GOT3 (cell line): ENCODE measurements around the gene GSTCD.
"Not testable (repeated sequence)": the region's sequence is repeated elsewhere in the genome, so short reads cannot be mapped to it uniquely, and the experiment has no call there.

Experiments
- DNase-seq: peaks from one replicate; lab custom pipeline; 2025; ENCODE audit warnings: mixed read lengths; lab: John Stamatoyannopoulos, UW

The GSTCD gene

DNA sequence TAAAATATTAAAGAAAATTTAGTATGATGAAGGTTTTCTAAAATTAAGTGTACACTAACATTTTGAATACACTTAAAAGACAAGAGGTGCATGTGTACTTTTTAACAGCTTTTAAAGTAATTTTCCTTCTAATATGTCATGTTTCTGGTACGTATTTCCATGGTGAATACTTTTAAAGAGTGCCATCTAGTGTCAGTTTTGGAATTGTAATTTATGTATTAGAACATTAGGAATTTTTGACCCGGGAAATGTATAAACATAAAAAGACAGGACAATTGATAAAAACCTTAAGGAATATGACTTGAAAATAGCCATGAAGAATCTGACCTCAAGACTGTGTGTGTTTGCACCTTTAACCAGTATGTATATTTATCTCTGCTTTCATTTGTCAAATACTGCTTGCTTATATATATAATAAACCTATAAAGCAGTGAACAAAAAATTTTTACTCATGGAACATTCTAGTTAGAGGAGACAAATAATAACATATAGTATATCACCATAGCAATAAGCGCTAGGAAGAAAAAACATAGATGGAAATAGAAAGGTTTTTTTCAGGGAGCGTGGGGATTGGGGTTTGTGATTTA lies 7.2 kb downstream of the GSTCD start:
- no peak for DNase-seq

DNA sequence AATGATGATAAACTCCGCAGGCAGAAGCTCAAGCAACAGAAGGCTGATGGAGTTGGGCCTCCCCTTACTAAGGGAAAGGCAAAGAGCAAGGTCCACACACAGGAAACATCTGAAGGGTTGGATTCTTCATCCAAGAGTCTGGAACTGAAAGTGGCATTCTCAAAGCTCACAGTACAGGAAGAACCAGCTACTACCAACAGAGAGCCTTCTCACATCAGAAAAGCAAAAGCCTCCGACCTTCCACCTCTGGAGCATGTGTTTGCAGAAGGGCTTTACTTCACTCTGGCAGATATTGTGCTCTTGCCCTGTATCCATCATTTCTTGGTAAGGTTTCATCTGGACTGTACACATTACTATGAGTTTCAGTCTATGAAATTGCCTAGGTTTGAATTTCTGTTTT lies 10.6 kb downstream of the GSTCD start:
- no peak for DNase-seq

DNA sequence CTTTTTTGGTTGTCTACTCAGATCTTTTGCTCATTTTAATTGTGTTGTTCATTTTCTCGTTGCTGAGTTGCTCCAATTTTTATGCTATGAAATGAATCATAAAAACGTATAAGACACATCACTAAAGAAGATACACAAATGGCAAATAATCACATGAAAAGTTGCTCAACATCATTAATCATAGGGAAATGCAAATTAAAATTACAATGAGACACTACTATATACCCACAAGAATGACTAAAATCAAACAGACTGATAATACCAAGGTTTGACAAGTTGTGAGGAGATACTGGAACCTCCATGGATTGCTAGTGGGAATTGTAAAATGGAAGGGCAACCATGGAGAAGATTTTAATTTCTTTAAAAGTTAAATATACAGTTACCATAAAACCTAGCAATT lies 17.0 kb downstream of the GSTCD start:
- DNase-seq = no peak

DNA sequence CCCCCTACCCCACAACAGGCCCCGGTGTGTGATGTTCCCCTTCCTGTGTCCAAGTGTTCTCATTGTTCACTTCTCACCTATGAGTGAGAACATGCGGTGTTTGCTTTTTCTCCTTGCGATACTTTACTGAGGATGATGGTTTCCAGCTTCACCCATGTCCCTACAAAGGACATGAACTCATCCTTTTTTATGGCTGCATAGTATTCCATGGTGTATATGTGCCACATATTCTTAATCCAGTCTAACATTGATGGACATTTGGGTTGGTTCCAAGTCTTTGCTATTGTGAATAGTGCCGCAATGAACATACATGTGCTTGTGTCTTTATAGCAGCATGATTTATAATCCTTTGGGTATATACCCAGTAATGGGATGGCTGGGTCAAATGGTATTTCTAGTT lies 21.3 kb downstream of the GSTCD start:
- DNase-seq = not testable (repeated sequence)

DNA sequence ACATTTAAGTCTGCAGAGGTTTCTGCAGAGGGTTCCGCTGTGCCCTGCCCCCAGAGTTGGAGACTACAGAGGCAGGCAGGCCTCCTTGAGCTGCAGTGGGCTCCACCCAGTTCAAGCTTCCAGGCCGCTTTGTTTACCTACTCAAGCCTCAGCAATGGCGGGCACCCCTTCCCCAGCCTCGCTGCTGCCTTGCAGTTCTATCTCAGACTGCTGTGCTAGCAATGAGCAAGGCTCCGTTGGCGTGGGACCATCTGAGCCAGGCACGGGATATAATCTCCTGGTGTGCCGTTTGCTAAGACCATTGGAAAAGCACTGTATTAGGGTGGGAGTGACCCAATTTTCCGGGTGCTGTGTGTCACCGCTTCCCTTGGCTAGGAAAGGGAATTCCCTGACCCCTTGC lies 26.6 kb downstream of the GSTCD start:
- not testable (repeated sequence) for DNase-seq

DNA sequence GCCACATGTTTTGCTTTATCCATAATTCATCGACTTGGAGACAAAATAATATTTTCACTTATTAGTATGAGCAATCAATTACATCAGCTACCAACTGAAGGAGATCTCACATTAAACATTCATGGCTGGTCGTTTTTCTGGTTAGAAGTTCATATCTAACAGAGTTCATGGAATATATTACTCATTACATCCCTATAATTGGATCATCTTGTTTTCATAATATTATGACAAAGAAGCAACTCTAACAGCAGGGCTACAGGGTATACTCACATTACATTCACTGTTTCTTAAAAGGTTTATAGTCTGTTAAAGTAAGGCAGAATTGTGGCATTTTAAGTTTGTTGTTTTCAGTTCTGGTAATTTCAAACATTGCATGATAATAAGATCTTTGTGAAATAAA lies 33.0 kb downstream of the GSTCD start:
- no peak for DNase-seq

DNA sequence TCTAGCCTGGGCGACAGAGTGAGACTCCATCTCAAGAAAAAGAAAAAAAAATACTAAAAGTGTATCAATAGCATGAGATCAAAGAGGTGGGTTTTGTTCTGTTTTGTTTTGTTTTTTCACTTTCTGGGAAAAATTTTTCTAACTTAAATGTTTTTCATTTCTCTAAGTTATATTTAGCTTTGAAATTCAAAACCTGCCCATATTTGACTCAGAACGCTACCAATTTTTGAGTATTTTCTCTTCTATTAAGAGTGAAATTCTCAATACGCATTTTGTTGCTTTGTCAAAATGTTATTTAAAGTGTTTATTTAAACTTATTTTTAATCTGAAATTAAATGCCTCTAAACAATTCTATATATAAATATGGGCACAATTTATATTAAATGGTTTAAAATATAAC lies 39.6 kb downstream of the GSTCD start:
- DNase-seq = no peak

DNA sequence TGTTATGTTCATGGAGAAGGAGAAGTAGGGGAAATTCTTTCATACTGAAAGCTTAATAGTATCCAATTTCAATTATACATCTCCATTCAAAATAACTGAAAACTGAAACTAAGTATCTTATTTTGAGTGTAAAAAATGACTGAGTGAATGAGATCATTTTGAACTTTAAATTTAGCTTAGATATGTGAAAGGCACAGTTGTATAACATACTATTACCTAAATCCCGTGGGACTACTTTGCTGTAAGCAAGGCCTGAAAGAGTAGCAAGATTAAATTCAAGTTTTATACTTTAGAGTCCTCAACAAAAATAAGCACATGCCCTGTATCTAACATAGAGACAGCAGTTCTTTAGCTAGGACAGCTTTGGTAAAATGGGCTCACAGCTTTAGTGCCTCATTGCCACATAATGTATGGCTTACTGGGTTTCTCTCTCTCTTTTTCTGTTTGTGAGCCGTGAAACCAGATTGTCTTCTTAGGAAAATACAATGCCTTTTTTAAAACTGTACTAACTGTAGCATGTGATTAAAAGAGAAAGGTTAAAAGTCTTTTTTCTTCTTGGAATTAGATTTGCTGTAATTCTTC lies 43.2 kb downstream of the GSTCD start:
- DNase-seq = no peak

DNA sequence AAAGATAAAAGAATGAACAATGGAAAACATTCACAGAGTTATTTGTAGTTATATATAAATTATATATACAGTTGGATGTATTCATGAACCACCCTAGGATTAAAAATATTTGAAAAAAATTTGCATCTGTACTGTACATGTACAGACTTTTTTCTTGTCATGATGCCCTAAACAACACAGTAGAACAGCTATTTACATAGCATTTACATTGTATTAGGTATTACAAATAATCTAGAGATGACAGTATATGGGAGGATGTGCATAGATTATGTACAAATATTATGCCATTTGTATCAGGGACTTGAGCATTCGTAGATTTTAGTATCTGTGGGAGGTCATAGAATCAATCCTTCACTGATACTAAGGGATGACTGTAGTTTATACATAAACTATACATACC lies 44.8 kb downstream of the GSTCD start:
- no peak for DNase-seq

DNA sequence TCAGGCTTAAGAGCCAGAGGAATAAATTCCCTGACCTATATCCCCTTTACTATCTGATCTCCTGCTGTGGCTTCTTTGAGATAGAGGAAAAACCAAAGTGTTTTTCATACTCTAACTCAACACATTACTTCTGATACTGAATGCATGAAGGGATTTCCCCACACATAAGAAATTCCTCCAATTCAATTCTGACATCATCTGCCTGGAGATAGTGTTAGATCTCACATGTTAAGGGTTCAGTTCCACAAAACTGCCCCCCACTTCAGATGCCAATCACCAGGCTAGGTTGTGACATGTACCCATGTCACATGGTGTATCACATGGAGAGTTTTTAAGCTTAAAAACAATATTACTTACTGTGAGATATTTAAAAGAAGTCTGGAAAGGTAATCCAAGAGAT lies 46.8 kb downstream of the GSTCD start:
- DNase-seq = no peak

DNA sequence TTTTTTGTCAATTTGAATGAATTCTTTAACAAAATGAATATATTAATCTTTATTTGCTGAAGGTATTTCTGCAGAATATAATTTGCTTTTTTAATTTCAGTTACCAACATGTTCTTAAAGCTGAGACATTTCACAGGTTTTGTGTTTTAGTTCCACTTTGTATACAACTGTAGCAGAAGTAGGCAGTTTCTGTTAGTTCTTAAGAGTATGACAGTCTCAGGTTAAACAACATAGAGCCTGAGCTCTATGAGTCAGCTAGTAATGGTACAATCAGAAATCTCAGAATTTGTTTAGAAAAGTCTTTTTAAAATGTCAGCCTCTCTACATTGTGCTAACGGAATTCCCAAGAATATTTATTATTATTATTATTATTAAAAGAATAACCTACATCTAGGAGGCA lies 50.4 kb downstream of the GSTCD start:
- no peak for DNase-seq

DNA sequence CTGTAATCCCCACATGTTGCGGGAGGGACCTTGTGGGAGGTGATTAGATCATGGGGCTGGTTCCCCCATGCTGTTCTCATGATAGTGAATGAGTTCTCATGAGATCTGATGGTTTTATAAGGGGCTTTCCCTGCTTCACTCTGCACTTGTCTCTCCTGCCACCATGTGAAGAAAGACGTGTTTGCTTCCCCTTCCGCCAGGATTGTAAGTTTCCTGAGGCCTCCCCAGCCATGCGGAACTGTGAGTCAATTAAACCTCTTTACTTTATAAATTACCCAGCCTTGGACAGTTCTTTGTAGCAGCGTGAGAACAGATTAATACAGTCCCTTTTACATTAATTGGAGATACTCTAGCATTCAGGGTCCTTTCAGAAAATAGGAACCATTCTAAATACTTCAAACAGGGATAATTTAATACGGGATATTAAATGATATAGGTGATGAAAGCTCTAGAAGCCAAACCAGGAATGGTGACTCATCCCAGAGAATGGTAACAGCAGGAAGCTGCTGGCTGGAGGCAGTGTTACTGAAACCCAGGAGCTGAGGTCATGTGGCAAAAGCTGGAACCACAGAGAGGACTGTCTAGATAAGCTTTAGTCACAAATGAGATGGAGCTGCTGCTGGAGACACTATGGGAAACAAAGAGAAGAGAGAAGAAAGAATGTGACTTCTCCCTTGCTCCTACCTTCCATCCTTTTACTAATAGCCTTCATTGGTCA lies 57.3 kb downstream of the GSTCD start:
- DNase-seq = no peak

DNA sequence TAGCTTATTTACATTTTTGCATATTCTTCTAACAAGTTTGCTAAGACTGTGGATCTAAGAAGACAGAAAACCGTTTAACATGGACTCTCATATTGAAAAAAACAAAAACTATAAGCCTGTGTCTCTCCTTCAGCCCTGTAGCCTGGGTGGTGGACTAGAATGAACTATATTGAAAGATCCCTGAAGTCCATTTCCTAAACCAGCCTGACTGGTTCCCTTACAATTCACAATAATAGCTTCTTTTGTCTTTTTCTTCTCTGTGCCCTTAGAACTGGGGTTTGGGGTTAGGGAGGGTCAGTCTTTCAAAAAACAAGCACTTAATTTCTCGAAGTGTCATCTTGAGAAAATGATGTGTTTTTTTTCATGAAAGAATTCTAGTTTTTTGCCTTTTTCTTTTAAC lies 59.0 kb downstream of the GSTCD start:
- DNase-seq = no peak

DNA sequence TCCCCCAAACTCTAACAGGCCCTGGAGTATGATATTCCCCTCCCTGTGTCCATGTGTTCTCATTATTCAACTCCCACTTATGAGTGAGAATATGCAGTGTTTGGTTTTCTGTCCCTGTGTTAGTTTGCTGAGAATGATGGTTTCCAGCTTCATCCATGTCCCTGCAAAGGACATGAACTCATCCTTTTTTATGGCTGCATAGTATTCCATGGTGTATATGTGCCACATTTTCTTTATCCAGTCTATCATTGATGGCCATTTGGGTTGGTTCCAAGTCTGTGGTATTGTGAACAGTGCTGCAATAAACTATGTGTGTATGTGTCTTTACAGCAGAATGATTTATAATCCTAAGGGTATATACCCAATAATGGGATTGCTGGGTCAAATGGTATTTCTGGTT lies 61.9 kb downstream of the GSTCD start:
- DNase-seq = not testable (repeated sequence)

DNA sequence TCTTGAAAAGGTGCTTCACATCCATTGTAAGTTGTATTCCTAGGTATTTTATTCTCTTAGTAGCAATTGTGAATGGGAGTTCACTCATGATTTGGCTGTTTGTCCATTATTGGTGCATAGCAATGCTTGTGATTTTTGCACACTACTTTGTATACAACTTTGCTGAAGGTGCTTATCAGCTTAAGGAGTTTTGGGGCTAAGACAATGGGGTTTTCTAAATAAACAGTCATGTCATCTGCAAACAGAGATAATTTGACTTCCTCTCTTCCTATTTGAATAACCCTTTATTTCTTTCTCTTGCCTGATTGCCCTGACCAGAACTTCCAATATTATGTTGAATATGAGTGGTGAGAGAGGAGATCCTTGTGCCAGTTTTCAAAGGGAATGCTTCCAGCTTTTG lies 63.5 kb downstream of the GSTCD start:
- DNase-seq = not testable (repeated sequence)

DNA sequence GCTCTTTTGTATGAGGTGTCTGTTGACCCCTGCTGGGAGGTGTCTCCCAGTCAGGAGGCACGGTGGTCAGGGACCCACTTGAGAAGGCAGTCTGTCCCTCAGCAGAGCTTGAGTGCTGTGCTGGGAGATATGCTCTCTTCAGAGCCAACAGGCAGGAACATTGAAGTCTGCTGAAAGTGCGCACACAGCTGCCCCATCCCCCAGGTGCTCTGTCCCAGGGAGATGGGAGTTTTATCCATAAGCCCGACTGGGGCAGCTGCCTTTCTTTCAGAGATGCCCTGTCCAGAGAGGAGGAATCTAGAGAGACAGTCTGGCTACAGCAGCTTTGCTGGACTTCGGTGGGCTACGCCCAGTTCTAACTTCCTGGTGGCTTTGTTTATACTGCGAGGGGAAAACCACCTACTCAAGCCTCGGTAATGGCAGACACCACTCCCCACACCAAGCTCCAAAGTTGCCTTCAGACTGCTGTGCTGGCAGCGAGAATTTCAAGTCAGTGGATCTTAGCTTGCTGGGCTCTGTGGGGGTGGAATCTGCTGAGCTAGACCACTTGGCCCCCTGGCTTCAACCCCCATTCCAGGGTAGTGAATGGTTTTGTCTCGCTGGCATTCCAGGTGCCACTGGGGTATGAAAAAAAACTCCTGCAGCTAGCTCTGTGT lies 67.3 kb downstream of the GSTCD start:
- DNase-seq = not testable (repeated sequence)

DNA sequence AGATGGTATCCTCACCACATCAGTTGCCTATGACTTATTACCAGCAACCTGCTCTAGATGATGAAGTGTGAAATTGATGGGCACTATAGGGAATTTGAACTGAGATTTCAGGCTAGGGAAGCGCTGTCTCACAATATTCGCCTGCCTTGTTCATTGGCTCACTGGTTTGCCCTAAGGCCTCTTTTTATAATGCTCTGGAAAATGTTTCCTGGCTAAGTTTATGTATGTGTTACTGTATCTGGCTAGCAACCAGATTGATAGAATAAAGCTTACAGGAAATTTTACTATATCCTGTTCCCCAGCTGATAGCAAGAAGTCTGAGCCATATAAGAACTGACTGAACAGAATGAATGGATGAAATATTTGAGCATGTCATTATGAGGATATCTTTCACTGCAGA lies 71.6 kb downstream of the GSTCD start:
- no peak for DNase-seq

DNA sequence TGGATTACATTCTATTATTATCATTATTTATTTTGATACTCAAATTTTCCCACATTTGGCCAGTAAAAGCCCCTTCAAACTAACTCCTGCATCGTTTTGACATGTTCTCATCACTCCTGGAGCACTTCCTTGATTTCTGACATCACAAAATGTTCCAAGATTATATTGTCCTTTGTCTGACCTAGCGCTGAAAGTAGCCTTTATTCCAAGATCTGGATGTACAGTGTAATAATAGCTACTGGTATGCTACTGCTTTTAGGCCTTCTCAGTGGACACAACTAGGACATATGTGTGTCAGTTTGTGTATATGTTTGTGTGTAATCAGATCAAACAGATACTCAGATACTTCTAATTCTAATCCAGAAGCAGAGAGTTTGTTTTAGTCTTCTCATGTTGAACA lies 76.2 kb downstream of the GSTCD start:
- DNase-seq = no peak

DNA sequence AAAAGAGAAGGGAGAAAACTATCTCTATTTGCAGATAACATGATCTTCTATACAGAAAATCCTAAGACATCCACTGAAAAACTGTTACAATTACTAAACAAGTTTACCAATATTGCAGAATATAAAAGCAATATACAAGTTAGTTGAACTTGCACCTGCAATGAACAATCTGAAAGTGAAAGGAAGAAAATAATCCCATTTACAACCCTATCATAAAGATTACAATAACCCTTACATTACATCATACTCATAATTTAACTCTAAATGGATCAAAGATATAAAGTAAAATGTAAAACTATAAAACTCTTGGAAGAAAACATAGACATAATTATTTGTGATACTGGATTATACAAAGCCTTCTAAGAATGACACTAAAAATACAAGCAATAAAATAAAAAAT lies 77.2 kb downstream of the GSTCD start:
- DNase-seq = no peak

DNA sequence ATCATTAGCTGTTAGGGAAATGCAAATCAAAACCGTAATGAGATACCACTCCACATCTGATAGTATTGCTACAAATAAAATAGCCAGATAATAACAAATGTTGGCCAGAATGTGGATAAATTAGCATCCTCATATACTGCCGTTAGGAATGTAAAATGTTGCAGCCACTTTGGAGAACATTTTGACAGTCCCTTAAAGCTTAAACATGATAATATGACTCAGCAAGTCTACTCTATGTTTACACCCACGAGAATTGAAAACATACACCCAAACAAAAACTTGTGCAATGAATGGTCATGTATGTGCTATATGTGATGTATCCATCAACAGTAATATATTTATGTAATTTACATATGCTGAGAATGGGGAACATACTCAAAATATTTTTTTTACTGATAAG lies 78.2 kb downstream of the GSTCD start:
- no peak for DNase-seq

DNA sequence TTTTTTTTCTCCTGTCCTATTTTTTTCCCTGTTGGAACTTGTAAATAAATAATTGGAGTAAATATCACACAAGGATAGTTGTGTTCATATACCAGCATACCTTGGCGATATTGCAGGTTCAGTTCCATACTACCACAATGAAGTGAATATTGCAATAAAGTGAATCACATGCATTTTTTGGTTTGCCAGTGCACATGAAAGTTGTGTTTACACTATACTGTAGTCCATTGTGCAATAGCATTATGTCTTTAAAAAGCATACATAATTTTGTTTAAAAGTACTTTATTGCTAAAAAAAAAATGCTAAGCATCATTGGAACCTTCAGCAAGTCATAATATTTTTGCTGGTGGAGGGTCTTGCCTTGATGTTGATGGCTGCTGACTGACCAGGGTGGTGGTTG lies 88.6 kb downstream of the GSTCD start:
- no peak for DNase-seq

DNA sequence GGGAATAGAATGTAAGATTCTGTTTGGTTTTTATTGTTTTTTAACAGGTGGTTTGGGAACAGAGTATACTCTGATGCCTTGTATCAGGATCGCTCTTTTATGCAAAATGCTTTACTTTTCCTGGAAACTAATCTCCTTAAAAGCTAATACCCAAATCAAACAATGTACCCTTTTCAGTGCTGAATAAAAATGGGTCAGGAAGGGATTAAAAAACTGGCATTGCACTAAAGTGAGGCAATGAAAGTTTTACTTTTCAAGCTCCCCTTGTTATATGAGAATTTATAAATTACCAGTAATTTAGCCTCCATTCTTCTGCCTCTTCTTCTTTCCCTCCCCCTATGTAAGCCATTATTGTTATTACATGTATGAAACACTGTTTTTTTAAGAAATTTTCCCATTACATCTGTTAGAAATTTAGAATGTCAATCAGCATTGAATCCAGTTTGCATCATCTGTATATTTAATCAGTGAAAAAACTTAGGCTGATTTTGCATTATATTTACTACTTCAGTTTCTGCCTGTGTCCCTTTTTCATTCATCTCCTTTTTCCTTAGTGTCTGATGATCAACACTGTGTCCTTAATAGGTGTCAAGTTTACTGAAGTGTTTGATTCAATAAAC lies 97.0 kb downstream of the GSTCD start:
- DNase-seq = no peak

DNA sequence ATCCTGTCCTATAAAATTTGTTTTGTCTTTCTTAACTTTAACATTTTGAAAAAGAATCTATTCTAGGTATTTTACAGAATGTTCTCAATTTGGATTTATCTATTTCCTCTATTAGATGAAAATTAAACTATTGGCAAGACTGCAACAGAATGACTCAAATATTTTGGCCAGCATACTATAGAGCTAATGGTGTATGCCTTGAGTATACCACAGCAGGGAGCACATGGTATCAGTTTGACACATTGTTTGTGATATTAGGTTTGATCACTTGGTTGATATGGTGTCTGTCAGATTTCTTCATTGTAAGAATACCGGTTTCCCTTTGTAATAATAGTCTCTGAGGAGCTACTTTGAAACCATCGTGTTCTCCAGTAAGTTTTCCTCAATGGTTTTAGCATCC lies 98.9 kb downstream of the GSTCD start:
- no peak for DNase-seq
